Kidney epithelial cell (primary cell): ENCODE measurements around the gene SERPINB5. TPM values are rescaled to one million over a fixed set of nuclear protein-coding genes. Genes with fewer than 3 reads are reported as not detected.

Experiments
- DNase-seq: peaks from one replicate; pipeline ENCODE4 v3.0.0-alpha.2; 2010; ENCODE audit warnings: low read depth
- H3K27me3 ChIP-seq: 2 replicates; pipeline ENCODE4 v1.6.0; 2011; ENCODE audit warnings: low read length; ENCODE audit not compliant: control insufficient read depth, insufficient read depth
- H3K36me3 ChIP-seq: 2 replicates; pipeline ENCODE4 v1.5.1; 2011; ENCODE audit warnings: low read length; ENCODE audit not compliant: control insufficient read depth, insufficient read depth
- H3K4me3 ChIP-seq: 2 replicates; pipeline ENCODE4 v1.5.1; 2011; ENCODE audit warnings: low read depth, mild to moderate bottlenecking, control low read depth, low read length
- total RNA-seq: library from RNA; depleted of rRNA; stranded (reverse); fragments of >200 nt; gene quantifications from 2 replicates; pipeline ENCODE4 v1.2.3, GENCODE V29; 2015
- TF ChIP-seq, protein P1 (sequence below): IDR thresholded peaks from 2 replicates; pipeline ENCODE4 v1.5.1; 2011; ENCODE audit warnings: mild to moderate bottlenecking, moderate library complexity, low read length, control low read depth, inconsistent platforms; ENCODE audit not compliant: insufficient read depth, poor library complexity, severe bottlenecking

SERPINB5 gene
- total RNA-seq, 1 donor from 2014 or later = 2.3 TPM

DNA sequence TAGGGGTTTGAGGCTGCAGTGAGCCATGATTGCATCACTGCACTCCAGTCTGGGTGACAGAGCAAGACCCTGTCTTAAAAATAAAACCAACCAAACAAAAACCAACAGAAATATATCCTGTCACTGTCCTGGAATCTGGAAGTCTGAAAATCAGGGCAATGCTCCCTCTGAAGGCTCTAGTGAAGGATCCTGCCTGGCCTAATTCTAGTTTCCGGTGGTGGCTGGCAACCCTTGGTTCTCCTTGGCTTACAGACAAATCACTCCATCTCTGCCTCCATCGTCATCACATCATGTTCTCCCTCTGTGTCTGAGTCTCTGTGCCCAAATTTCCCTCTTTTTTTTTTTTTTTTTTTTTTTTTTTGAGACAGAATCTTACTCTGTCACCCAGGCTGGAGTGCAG, 38.6 kb upstream of the SERPINB5 start:
- Histone ChIP-seq H3K27me3 (no peaks in the 10 kb centered on the region), H3K4me3 (no peak overlapping the region), H3K36me3 (no peaks in the 10 kb centered on the region)
- DNase-seq = no peak
- TF ChIP-seq, protein P1, sequence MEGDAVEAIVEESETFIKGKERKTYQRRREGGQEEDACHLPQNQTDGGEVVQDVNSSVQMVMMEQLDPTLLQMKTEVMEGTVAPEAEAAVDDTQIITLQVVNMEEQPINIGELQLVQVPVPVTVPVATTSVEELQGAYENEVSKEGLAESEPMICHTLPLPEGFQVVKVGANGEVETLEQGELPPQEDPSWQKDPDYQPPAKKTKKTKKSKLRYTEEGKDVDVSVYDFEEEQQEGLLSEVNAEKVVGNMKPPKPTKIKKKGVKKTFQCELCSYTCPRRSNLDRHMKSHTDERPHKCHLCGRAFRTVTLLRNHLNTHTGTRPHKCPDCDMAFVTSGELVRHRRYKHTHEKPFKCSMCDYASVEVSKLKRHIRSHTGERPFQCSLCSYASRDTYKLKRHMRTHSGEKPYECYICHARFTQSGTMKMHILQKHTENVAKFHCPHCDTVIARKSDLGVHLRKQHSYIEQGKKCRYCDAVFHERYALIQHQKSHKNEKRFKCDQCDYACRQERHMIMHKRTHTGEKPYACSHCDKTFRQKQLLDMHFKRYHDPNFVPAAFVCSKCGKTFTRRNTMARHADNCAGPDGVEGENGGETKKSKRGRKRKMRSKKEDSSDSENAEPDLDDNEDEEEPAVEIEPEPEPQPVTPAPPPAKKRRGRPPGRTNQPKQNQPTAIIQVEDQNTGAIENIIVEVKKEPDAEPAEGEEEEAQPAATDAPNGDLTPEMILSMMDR = no peak

DNA sequence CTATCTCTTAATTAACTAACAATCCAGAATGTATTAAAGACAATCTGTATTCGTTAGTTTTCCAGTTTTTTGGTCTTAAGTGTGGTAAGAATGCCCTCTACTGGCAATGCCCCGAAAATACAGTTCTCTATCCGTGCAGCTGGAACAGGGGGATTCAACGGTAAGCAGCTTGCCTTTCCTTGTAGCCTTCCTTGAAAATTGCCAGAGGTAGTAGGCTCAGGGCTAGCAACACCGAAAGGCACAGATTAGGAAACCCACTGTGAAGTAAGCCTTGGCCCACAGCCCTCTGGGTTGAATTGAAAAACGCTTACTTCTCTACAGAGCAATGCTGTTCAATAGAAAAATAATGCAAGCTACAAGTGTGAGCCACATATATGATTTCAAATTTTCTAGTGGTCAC, 37.4 kb upstream of the SERPINB5 start:
- no peak overlapping the region for H3K4me3 ChIP-seq
- H3K27me3 ChIP-seq = no peaks in the 10 kb centered on the region
- H3K36me3 ChIP-seq = no peaks in the 10 kb centered on the region
- TF ChIP-seq, protein P1 = peak; percentile 79
- DNase-seq = no peak

DNA sequence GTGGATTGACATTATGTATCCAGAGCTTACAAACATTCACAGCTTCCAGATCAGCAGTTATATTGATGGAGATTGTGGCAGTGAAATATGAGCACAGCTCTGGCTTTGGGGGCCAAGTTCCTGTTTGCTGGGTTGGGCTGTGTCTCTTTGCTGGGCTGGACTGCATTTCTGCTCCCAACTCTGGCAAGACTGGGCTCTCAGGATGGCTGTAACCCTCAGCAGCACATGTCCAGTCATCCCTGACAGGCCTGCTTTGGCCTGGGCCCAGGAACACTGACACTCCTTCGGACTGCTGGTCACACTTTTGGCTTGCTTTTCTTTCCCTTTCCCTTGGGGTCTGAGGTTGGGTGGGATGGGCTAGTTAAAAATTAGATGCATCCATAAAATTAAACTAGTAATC, 36.5 kb upstream of the SERPINB5 start:
- DNase-seq = peak; percentile 16
- Histone ChIP-seq H3K4me3 (no peak overlapping the region), H3K36me3 (no peaks in the 10 kb centered on the region), H3K27me3 (no peaks in the 10 kb centered on the region)
- TF ChIP-seq, protein P1 = no peak

DNA sequence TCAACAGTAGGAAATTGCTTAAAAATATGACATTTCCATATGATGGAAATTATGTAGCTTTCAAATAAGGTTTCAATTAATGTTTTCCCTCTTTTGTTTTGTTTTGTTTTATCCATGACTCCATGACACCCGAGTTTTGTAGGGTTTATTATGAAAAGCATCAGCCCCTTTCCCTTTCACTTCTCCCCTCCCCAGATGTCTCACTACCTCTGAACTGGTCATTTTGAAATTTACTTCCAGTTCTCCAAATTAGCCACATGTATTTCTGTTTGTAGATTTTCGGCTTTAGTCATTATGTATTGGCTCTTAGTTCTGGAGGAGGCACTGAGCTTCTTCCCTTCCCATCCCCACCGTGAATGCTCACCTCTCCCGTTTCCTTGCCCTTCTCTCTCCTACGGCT, 35.9 kb upstream of the SERPINB5 start:
- no peaks in the 10 kb centered on the region for H3K27me3 ChIP-seq
- TF ChIP-seq, protein P1 = no peak
- no peak for DNase-seq
- H3K4me3 ChIP-seq = no peak overlapping the region
- H3K36me3 ChIP-seq = no peaks in the 10 kb centered on the region

DNA sequence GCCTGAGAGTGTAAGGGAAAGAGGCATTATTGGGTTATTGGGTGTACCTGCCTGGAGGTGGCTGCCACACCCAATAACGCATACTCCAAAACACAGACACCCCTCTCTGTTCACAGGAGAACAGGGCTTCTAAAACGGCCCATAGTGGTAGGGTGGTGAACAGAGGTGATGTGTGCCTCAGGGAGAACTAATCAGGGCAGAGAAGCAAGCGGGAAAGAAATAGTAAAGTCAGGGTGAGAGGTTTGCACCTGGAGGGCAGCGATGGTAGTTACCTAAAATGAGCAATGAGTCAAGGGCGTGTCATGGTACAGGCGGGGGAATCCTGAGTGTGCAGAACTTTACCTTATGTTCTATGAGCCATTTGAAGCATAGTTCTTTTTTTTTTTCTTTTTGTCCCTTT, 32.9 kb upstream of the SERPINB5 start:
- Histone ChIP-seq H3K27me3 (no peaks in the 10 kb centered on the region), H3K36me3 (no peaks in the 10 kb centered on the region), H3K4me3 (no peak overlapping the region)
- DNase-seq = no peak
- TF ChIP-seq, protein P1 = no peak

DNA sequence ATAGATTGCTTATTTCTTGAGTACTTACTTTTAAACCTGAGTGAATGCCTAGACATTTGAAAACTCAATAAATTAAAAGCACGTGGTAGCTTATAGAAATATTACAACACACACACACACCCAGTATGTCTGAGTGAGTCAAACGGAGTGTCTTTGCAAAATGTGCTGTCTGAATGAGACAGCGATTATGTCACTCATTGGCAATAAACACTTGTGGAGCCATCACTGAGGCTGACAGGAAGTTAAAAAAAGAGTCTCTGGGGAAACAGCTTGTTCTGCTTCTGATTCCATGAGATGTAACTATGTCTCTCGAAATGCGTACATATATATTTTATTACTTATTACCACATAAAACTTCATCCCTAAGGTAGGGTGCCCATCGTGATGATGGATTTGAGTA, 32.2 kb upstream of the SERPINB5 start:
- H3K27me3 ChIP-seq = no peaks in the 10 kb centered on the region
- TF ChIP-seq, protein P1 = no peak
- no peaks in the 10 kb centered on the region for H3K36me3 ChIP-seq
- no peak overlapping the region for H3K4me3 ChIP-seq
- DNase-seq = no peak
